HCT116 (cell line): Measurements from ENCODE around the gene ARID5A. TPM values are rescaled to one million over a fixed set of nuclear protein-coding genes. Genes with fewer than 3 reads are reported as not detected.

ENCODE experiments used
- ATAC-seq: fragments of 200-7000 bp; cut with Tn5 transposase; 2 replicates; pipeline ENCODE4 v1.9.1; 2020; ENCODE audit warnings: mild to moderate bottlenecking, moderate library complexity
- BruUV-seq: library from RNA; stranded (reverse); fragments of 400-500 nt; replicated peaks from 2 replicates; lab custom pipeline; 2021; lab: Mats Ljungman, UMichigan
- CTCF ChIA-PET: fragments of 300-600 bp; sonication (Branson Sonifier 250); formaldehyde crosslinking; loops from one replicate; lab custom pipeline; 2021; ENCODE audit warnings: antibody characterized with exemption; lab: Charles Lee
- POLR2A ChIA-PET: fragments of 300-600, 350-600 bp; sonication (Branson Sonifier 250); formaldehyde crosslinking; loops from one replicate; lab custom pipeline; 2021; ENCODE audit warnings: antibody characterized with exemption; lab: Charles Lee
- RAD21 ChIA-PET, 2 experiments: fragments of 300-600 bp; sonication (Branson Sonifier 250); formaldehyde crosslinking; loops; one replicate each; lab custom pipeline; 2023; ENCODE audit warnings: low total read pairs in 2 of 2; ENCODE audit not compliant: uncharacterized antibody in 2 of 2, unreplicated experiment in 2 of 2, low non-redundant PET in 1 of 2; lab: Charles Lee
- DNase-seq: peaks from one replicate; pipeline ENCODE4 v3.0.0-alpha.2; 2010; ENCODE audit warnings: low read depth, low spot score
- H2AFZ ChIP-seq: fragments of 200-600 bp; shearing (Covaris generic), sonication (generic); 2 replicates; pipeline ENCODE4 v1.6.1; 2017; ENCODE audit warnings: low read depth, mixed run types, mixed read lengths, antibody characterized with exemption, low read length; ENCODE audit not compliant: poor library complexity, severe bottlenecking
- H3K27ac ChIP-seq: 2 replicates; pipeline ENCODE4 v1.5.1; 2012; ENCODE audit warnings: low read depth, low read length
- H3K27me3 ChIP-seq: fragments of 200-600 bp; sonication (generic); 2 replicates; pipeline ENCODE4 v1.6.1; 2016; ENCODE audit warnings: mixed run types, low read length, mixed read lengths; ENCODE audit not compliant: insufficient read depth
- H3K36me3 ChIP-seq, 2 experiments: fragments of 200-500 bp in 1 of 2; fragments of 200-600 bp in 1 of 2; sonication (Bioruptor generic) in 1 of 2; sonication (generic) in 1 of 2; 2 replicates each; pipeline versions ENCODE4 v1.5.1 to v1.6.1; 2014 to 2016; ENCODE audit warnings: low read length in 2 of 2, inconsistent platforms in 1 of 2, mixed read lengths in 1 of 2, mixed run types in 1 of 2; ENCODE audit not compliant: insufficient read depth in 2 of 2, control insufficient read depth in 1 of 2
- H3K4me1 ChIP-seq, 2 experiments: fragments of 200-600 bp in 1 of 2; sonication (generic) in 1 of 2; 2 replicates each; pipeline versions ENCODE4 v1.5.1 to v1.6.1; 2012 to 2017; ENCODE audit warnings: low read length in 2 of 2, inconsistent platforms in 1 of 2, mild to moderate bottlenecking in 1 of 2, mixed read lengths in 1 of 2, mixed run types in 1 of 2, moderate library complexity in 1 of 2; ENCODE audit not compliant: insufficient read depth in 2 of 2, control insufficient read depth in 1 of 2
- H3K4me2 ChIP-seq: fragments of 200-600 bp; sonication (generic); 2 replicates; pipeline ENCODE4 v1.6.1; 2017; ENCODE audit warnings: mixed run types, low read length, mixed read lengths
- H3K4me3 ChIP-seq, 2 experiments: fragments of 200-600 bp in 1 of 2; sonication (generic) in 1 of 2; replicated peaks in 1 of 2; 2 replicates each; pipeline ENCODE4 v1.5.1; 2011 to 2016; ENCODE audit warnings: low read length in 2 of 2, control low read depth in 1 of 2, low read depth in 1 of 2, mild to moderate bottlenecking in 1 of 2, mixed read lengths in 1 of 2, mixed run types in 1 of 2
- H3K79me2 ChIP-seq: fragments of 200-600 bp; sonication (generic); 2 replicates; pipeline ENCODE4 v1.6.1; 2017; ENCODE audit warnings: mild to moderate bottlenecking, mixed run types, low read length, moderate library complexity, mixed read lengths; ENCODE audit not compliant: insufficient read depth
- H3K9ac ChIP-seq: fragments of 200-600 bp; sonication (generic); 2 replicates; pipeline ENCODE4 v1.6.1; 2016; ENCODE audit warnings: low read length, mixed read lengths
- H3K9me2 ChIP-seq: fragments of 200-600 bp; sonication (generic), shearing (Covaris generic); 2 replicates; pipeline ENCODE4 v1.6.1; 2017; ENCODE audit warnings: mixed run types, mild to moderate bottlenecking, moderate library complexity; ENCODE audit not compliant: insufficient read depth
- H3K9me3 ChIP-seq, 2 experiments: fragments of 200-500 bp in 1 of 2; fragments of 200-600 bp in 1 of 2; sonication (Bioruptor generic) in 1 of 2; sonication (generic) in 1 of 2; 2 replicates each; pipeline ENCODE4 v1.6.1; 2014 to 2017; ENCODE audit warnings: low read length in 2 of 2, mixed read lengths in 2 of 2, inconsistent platforms in 1 of 2, low read depth in 1 of 2, mild to moderate bottlenecking in 1 of 2, mixed run types in 1 of 2, moderate library complexity in 1 of 2; ENCODE audit not compliant: control insufficient read depth in 1 of 2, insufficient read depth in 1 of 2
- H4K20me1 ChIP-seq: fragments of 200-600 bp; sonication (generic), shearing (Covaris generic); 2 replicates; pipeline ENCODE4 v1.6.1; 2017; ENCODE audit warnings: mixed run types, mild to moderate bottlenecking, moderate library complexity; ENCODE audit not compliant: insufficient read depth
- CBX3 ChIP-seq: IDR thresholded peaks from 2 replicates; pipeline ENCODE4 v1.6.1; 2012; ENCODE audit warnings: low read depth
- CEBPB ChIP-seq: IDR thresholded peaks from 2 replicates; pipeline ENCODE4 v1.6.1; 2012; ENCODE audit warnings: low read depth
- FOSL1 ChIP-seq: IDR thresholded peaks from 2 replicates; pipeline ENCODE4 v1.6.1; 2012; ENCODE audit warnings: low read depth
- MAX ChIP-seq: IDR thresholded peaks from 2 replicates; pipeline ENCODE4 v1.6.1; 2012
- POLR2A ChIP-seq: IDR thresholded peaks from 2 replicates; pipeline ENCODE4 v1.7.0; 2011; ENCODE audit warnings: borderline replicate concordance; ENCODE audit not compliant: insufficient read depth, insufficient read length; ENCODE audit errors: extremely low read depth
- POLR2AphosphoS5 ChIP-seq: IDR thresholded peaks from 2 replicates; pipeline ENCODE4 v1.6.1; 2011; ENCODE audit warnings: mild to moderate bottlenecking, low read depth, low read length, moderate library complexity
- RAD21 ChIP-seq: IDR thresholded peaks from 2 replicates; pipeline ENCODE4 v1.6.1; 2012; ENCODE audit warnings: low read depth, mild to moderate bottlenecking
- REST ChIP-seq: IDR thresholded peaks from 2 replicates; pipeline ENCODE4 v1.6.1; 2012; ENCODE audit warnings: low read depth
- SP1 ChIP-seq: IDR thresholded peaks from 2 replicates; pipeline ENCODE4 v1.6.1; 2012; ENCODE audit warnings: low read depth
- SRF ChIP-seq: IDR thresholded peaks from 2 replicates; pipeline ENCODE4 v1.6.1; 2012; ENCODE audit warnings: low read depth
- TCF7L2 ChIP-seq: IDR thresholded peaks from 2 replicates; pipeline ENCODE4 v1.7.0; 2011; ENCODE audit warnings: borderline replicate concordance, inconsistent platforms; ENCODE audit not compliant: insufficient read depth, insufficient read length; ENCODE audit errors: extremely low read depth
- ZFX ChIP-seq: fragments of 450-650 bp; IDR thresholded peaks from 2 replicates; pipeline ENCODE4 v1.6.1; 2017
- intact Hi-C: fragments of 100-400 bp; cut with micrococcal nuclease; formaldehyde crosslinking; loops from 2 replicates; pipeline ENCODE4 v1.10.0; 2022
- total RNA-seq: library from RNA; stranded (reverse); gene quantifications from one replicate; pipeline ENCODE4 v1.2.1, GENCODE V29; 2021; ENCODE audit not compliant: unreplicated experiment

Gene ARID5A
- total RNA-seq, 1 experiment from 2014 or later = 8.2 TPM

GRCh38 chr2:96547203-96547641, 10.7 kb downstream of the ARID5A start:
- H3K4me1 ChIP-seq = peaks cover 9 to 25% of the 10 kb centered on the region in 2 experiments; a peak in 3 of 4 replicates
- no peak overlapping the region for H3K27ac ChIP-seq
- BruUV-seq = no TSS peak
- RAD21 ChIA-PET = no interaction called here
- H2AFZ ChIP-seq = no peak overlapping the region
- no peaks in the 10 kb centered on the region for H3K79me2 ChIP-seq
- ATAC-seq (no peak), DNase-seq (no peak)
- no peaks in the 10 kb centered on the region for H3K9me2 ChIP-seq
- no peak overlapping the region for H3K9ac ChIP-seq
- no peaks in the 10 kb centered on the region for H3K27me3 ChIP-seq
- intact Hi-C loops = no loop called here
- H3K36me3 ChIP-seq = no peaks in the 10 kb centered on the region
- H3K9me3 ChIP-seq = no peaks in the 10 kb centered on the region
- no peaks in the 10 kb centered on the region for H4K20me1 ChIP-seq
- TF ChIP-seq SP1 (no peak), SRF (no peak), RAD21 (no peak), FOSL1 (no peak), TCF7L2 (no peak), ZFX (no peak), CEBPB (no peak), CBX3 (no peak), POLR2AphosphoS5 (no peak), REST (no peak), MAX (no peak), POLR2A (no peak)
- H3K4me2 ChIP-seq = no peak overlapping the region
- H3K4me3 ChIP-seq = no peak overlapping the region
- POLR2A ChIA-PET = no interaction called here
- CTCF ChIA-PET = interaction anchor here (1.2 kb wide), 1 partner anchor 12 kb away, joined by 4 read pairs; no protein-coding TSS in a partner anchor
